Uterus (tissue), 4 donors: ENCODE measurements around the gene TSPAN3. TPM values are rescaled to one million over a fixed set of nuclear protein-coding genes. Genes with fewer than 3 reads are reported as not detected.

ENCODE experiments used
- DNase-seq, 2 donors: peaks; one replicate each; pipeline ENCODE4 v3.0.0-alpha.2; 2019 to 2020
- H3K27ac ChIP-seq, 2 donors: fragments of 200-600 bp; sonication (generic); 1 replicate in 1 of 2; 2 replicates in 1 of 2; pipeline ENCODE4 v1.5.1; 2016 to 2018
- H3K27me3 ChIP-seq, 2 donors: fragments of 200-600 bp; sonication (generic); one replicate each; pipeline ENCODE4 v1.5.1; 2018 to 2019; ENCODE audit warnings: control low read depth in 1 of 2
- H3K36me3 ChIP-seq, 2 donors: fragments of 200-600 bp; sonication (generic); one replicate each; pipeline ENCODE4 v1.5.1; 2019; ENCODE audit warnings: control low read depth in 1 of 2
- H3K4me1 ChIP-seq, 2 donors: fragments of 200-600 bp; sonication (generic); one replicate each; pipeline ENCODE4 v1.5.1; 2018 to 2019; ENCODE audit warnings: control low read depth in 1 of 2
- H3K4me3 ChIP-seq, 2 donors: fragments of 200-600 bp; sonication (generic); 1 replicate in 1 of 2; 2 replicates in 1 of 2; pipeline ENCODE4 v1.5.1; 2018 to 2019; ENCODE audit warnings: mild to moderate bottlenecking in 1 of 2
- H3K9me3 ChIP-seq, 2 donors: fragments of 200-600 bp; sonication (generic); one replicate each; pipeline ENCODE4 v1.5.1; 2019; ENCODE audit warnings: control low read depth in 1 of 2
- CTCF ChIP-seq, 4 experiments: fragments of 200-600 bp in 2 of 4; fragments of 450-650 bp in 2 of 4; sonication (generic) in 2 of 4; IDR thresholded peaks; one replicate each; pipeline ENCODE4 v1.5.1; 2016 to 2019; ENCODE audit warnings: antibody characterized with exemption in 4 of 4, mild to moderate bottlenecking in 2 of 4, moderate library complexity in 1 of 4
- POLR2A ChIP-seq, 2 donors: fragments of 450-650 bp; IDR thresholded peaks; one replicate each; pipeline ENCODE4 v1.6.1; 2016; ENCODE audit warnings: antibody characterized with exemption in 2 of 2, mild to moderate bottlenecking in 1 of 2, moderate library complexity in 1 of 2
- intact Hi-C: fragments of 100-400 bp; cut with DNase I; formaldehyde crosslinking; loops from one replicate; pipeline ENCODE4 v1.15.1; 2023; ENCODE audit warnings: low total_unique reads
- total RNA-seq, 4 donors: library from RNA; depleted of rRNA in 3 of 4; stranded (reverse); fragments of >200 nt in 3 of 4; gene quantifications; one replicate each; pipeline versions ENCODE4 v1.1.0 to v1.2.4, GENCODE V29; 2014 to 2023
- donor health status: DM: yes; HTN: yes; CAD: no.

TSPAN3 gene
- total RNA-seq, 4 donors from 2014 or later, result 62.0 to 446 (median 114) TPM

GRCh38 chr15:77036537-77037387 lies 34.1 kb downstream of the TSPAN3 start:
- H3K4me1 ChIP-seq, result no peaks in the 10 kb centered on the region
- DNase-seq, result peak; percentile 10 to 16
- H3K9me3 ChIP-seq, result no peaks in the 10 kb centered on the region
- TF ChIP-seq POLR2A (IDR thresholded peaks at IDR 0.05) (no peak), CTCF (IDR thresholded peaks at IDR 0.05) (no peak)
- no peaks in the 10 kb centered on the region for H3K36me3 ChIP-seq
- H3K27me3 ChIP-seq, result no peaks in the 10 kb centered on the region
- H3K27ac ChIP-seq, result no peak overlapping the region
- intact Hi-C loops, result no loop called here
- no peak overlapping the region for H3K4me3 ChIP-seq

- H3K36me3 ChIP-seq, result no peaks in the 10 kb centered on the region
- DNase-seq, result no peak
- intact Hi-C loops, result no loop called here
Measured at GRCh38 chr15:77035999-77036471, 34.9 kb downstream of the TSPAN3 start.

GRCh38 chr15:77035584-77035983 lies 35.3 kb downstream of the TSPAN3 start:
- Histone ChIP-seq H3K4me1 (no peaks in the 10 kb centered on the region), H3K4me3 (no peak overlapping the region), H3K9me3 (no peaks in the 10 kb centered on the region), H3K36me3 (no peaks in the 10 kb centered on the region), H3K27ac (no peak overlapping the region), H3K27me3 (no peaks in the 10 kb centered on the region)
- TF ChIP-seq CTCF (IDR thresholded peaks at IDR 0.05) (no peak), POLR2A (IDR thresholded peaks at IDR 0.05) (no peak)
- no peak for DNase-seq
- intact Hi-C loops, result no loop called here

More at GRCh38 chr15:77035999-77036471, 34.9 kb downstream of the TSPAN3 start:
- no peaks in the 10 kb centered on the region for H3K9me3 ChIP-seq
- TF ChIP-seq CTCF (IDR thresholded peaks at IDR 0.05) (no peak), POLR2A (IDR thresholded peaks at IDR 0.05) (no peak)
- H3K4me3 ChIP-seq, result no peak overlapping the region
- H3K4me1 ChIP-seq, result no peaks in the 10 kb centered on the region
- no peaks in the 10 kb centered on the region for H3K27me3 ChIP-seq
- no peak overlapping the region for H3K27ac ChIP-seq

GRCh38 chr15:77034695-77035489 lies 36.0 kb downstream of the TSPAN3 start:
- TF ChIP-seq CTCF (IDR thresholded peaks at IDR 0.05) (peak in 2 of 4 experiments; percentile 30 to 36), POLR2A (IDR thresholded peaks at IDR 0.05) (no peak)
- Histone ChIP-seq H3K4me1 (no peaks in the 10 kb centered on the region), H3K36me3 (no peaks in the 10 kb centered on the region), H3K9me3 (no peaks in the 10 kb centered on the region), H3K4me3 (no peak overlapping the region), H3K27me3 (no peaks in the 10 kb centered on the region), H3K27ac (no peak overlapping the region)
- DNase-seq, result peak in 1 of 2 donors; percentile 27
- intact Hi-C loops, result no loop called here
